ENCODE measurements around the gene ESYT1. TPM values are rescaled to one million over a fixed set of nuclear protein-coding genes. Genes with fewer than 3 reads are reported as not detected.

The ESYT1 gene
- total RNA-seq, 2 experiments from 2014 or later = 85.9 to 112 TPM

GRCh38 chr12:56103823-56104108 lies 24.3 kb upstream of the ESYT1 start:
- Histone ChIP-seq H3K36me3 (ENCODE audit: insufficient read depth, low read length) (peaks cover 43% of the 10 kb centered on the region), H3K27ac (ENCODE audit: low read depth, low read length, poor library complexity, severe bottlenecking) (peak overlapping the region; percentile 26), H4K20me1 (ENCODE audit: insufficient read depth, low read length) (peaks cover 21% of the 10 kb centered on the region), H3K9me3 (ENCODE audit: low read length) (no peaks in the 10 kb centered on the region), H2AFZ (ENCODE audit: low read length) (peak overlapping the region; percentile 56; the same call in 1 of the 2 replicates), H3K79me2 (ENCODE audit: insufficient read depth, low read depth, low read length) (peaks cover 40% of the 10 kb centered on the region), H3K4me2 (ENCODE audit: low read length) (peak overlapping the region; percentile 83), H3K4me3 (ENCODE audit: low read depth, low read length, poor library complexity, severe bottlenecking) (peak overlapping the region; percentile 93), H3K4me1 (ENCODE audit: insufficient read depth, low read length, poor library complexity, severe bottlenecking) (peaks cover 27% of the 10 kb centered on the region), H3K9me2 (ENCODE audit: insufficient read depth, low read length) (no peaks in the 10 kb centered on the region)
- ChIA-PET POLR2A (interaction anchor here (0.6 to 4.0 kb wide), 11 partner anchors 8 to 366 kb away, joined by 3 to 64 read pairs (median 4); partner anchors contain the start of genes ESYT1, PYM1, RPL41 and ZC3H10), CTCF (ENCODE audit: unreplicated experiment) (interaction anchor here (0.6 to 1.2 kb wide), 3 partner anchors 13 to 362 kb away, joined by 3 to 4 read pairs (median 4); partner anchors contain the start of gene RPL41)
- intact Hi-C loops (cut with micrococcal nuclease; ENCODE audit: unreplicated experiment) = loop anchor here (2.0 kb wide), 1 partner anchor 175 kb away; no protein-coding TSS in a partner anchor
- TF ChIP-seq EZH2phosphoT487 (IDR thresholded peaks at IDR 0.05; ENCODE audit: borderline replicate concordance, low read depth, low read length) = no peak
- TF ChIP-seq CTCF (conservative IDR thresholded peaks at IDR 0.05; ENCODE audit: low read length) = no peak
- BruUV-seq (replicated peaks) = TSS peak; percentile 96
- no peak for DNase-seq (ENCODE audit: low spot score)

- no TSS peak for BruUV-seq (replicated peaks)
- DNase-seq (ENCODE audit: low spot score) = peak; percentile 99
- H3K79me2 ChIP-seq (ENCODE audit: insufficient read depth, low read depth, low read length) = peaks cover 40% of the 10 kb centered on the region
- H2AFZ ChIP-seq (ENCODE audit: low read length) = peak within 1 kb of the TSS; percentile 56; the same call in 1 of the 2 replicates
- no peaks in the 10 kb centered on the region for H3K9me2 ChIP-seq (ENCODE audit: insufficient read depth, low read length)
- no peaks in the 10 kb centered on the region for H3K9me3 ChIP-seq (ENCODE audit: low read length)
- peak within 1 kb of the TSS; percentile 70 for H3K27ac ChIP-seq (ENCODE audit: low read depth, low read length, poor library complexity, severe bottlenecking)
- intact Hi-C loops (cut with micrococcal nuclease; ENCODE audit: unreplicated experiment) = loop anchor here (2.0 kb wide), 1 partner anchor 175 kb away; no protein-coding TSS in a partner anchor
- TF ChIP-seq CTCF (conservative IDR thresholded peaks at IDR 0.05; ENCODE audit: low read length) = no peak
- TF ChIP-seq EZH2phosphoT487 (IDR thresholded peaks at IDR 0.05; ENCODE audit: borderline replicate concordance, low read depth, low read length) = no peak
- peak within 1 kb of the TSS; percentile 86 for H3K4me2 ChIP-seq (ENCODE audit: low read length)
- peaks cover 21% of the 10 kb centered on the region for H4K20me1 ChIP-seq (ENCODE audit: insufficient read depth, low read length)
- H3K4me3 ChIP-seq (ENCODE audit: low read depth, low read length, poor library complexity, severe bottlenecking) = peak within 1 kb of the TSS; percentile 93
- peaks cover 27% of the 10 kb centered on the region for H3K4me1 ChIP-seq (ENCODE audit: insufficient read depth, low read length, poor library complexity, severe bottlenecking)
- peaks cover 48% of the 10 kb centered on the region for H3K36me3 ChIP-seq (ENCODE audit: insufficient read depth, low read length)
- ChIA-PET POLR2A (interaction anchor here (0.5 to 4.0 kb wide), 17 partner anchors 9 to 418 kb away, joined by 3 to 64 read pairs (median 3); partner anchors contain the start of genes ESYT1, PYM1, RPL41 and ZC3H10), CTCF (ENCODE audit: unreplicated experiment) (interaction anchor here (0.6 to 1.2 kb wide), 6 partner anchors 13 to 362 kb away, joined by 3 to 4 read pairs (median 4); partner anchors contain the start of gene RPL41)
Observed at GRCh38 chr12:56104109-56104814, 23.8 kb upstream of the ESYT1 start, which contains the start of gene PA2G4. Gene PA2G4, plus strand, starts transcription at chr12:56104559. Its CDS starts 179 bp downstream, at chr12:56104738.
